MM.1S (cell line): ENCODE data around the gene CNTNAP2.

ENCODE experiments used
- CTCF ChIP-seq: fragments of 300-600 bp; sonication (generic); IDR thresholded peaks from 2 replicates; pipeline ENCODE4 v1.5.1; 2016; ENCODE audit warnings: antibody characterized with exemption, low read length, mixed read lengths
- EZH2 ChIP-seq: fragments of 300-600 bp; sonication (generic); optimal IDR thresholded peaks from 2 replicates; pipeline ENCODE3; 2017; ENCODE audit warnings: low read depth, mild to moderate bottlenecking, antibody characterized with exemption, low read length, mixed read lengths
- EZH2phosphoT487 ChIP-seq: fragments of 300-600 bp; sonication (generic); IDR thresholded peaks from 2 replicates; pipeline ENCODE4 v1.6.1; 2018; ENCODE audit warnings: antibody characterized with exemption, low read length

DNA sequence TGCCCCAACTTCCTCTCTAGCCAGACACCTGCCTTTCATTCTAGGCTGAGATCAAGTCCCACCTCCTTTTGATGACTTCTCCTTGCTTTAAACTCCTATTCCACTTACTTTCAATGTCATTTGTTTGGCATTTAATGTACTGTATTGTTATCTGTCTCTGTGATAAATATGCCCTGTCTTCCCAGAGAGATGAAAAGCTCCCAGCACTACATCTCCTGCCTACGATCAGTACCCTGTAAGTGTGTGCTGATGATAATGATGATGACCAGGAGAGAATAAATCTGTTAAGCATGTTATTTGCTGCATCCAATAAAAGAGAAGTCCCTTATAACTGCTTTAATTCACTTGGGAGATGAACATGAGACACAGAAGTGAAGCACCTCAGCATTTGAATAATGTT is 2106.6 kb downstream of the CNTNAP2 start:
- no peak for TF ChIP-seq CTCF
- TF ChIP-seq EZH2 = no peak
- TF ChIP-seq EZH2phosphoT487 = no peak
